ENCODE results near the gene DNAJA4.

The DNAJA4 gene

GRCh38 chr15:78233496-78233895, 30.9 kb upstream of the DNAJA4 start:
- Mint-ChIP-seq H3K9me3 (no peaks in the 10 kb centered on the region), H3K4me1 (no peaks in the 10 kb centered on the region), H3K27ac (no peak overlapping the region), H3K4me3 (no peak overlapping the region), H3K36me3 (ENCODE audit: low read depth) (no peaks in the 10 kb centered on the region), H3K27me3 (ENCODE audit: low read depth) (peaks cover 11% of the 10 kb centered on the region)
- TF ChIP-seq CTCF (IDR thresholded peaks at IDR 0.05; ENCODE audit: unreplicated experiment in 3 of 3): no peak

- Mint-ChIP-seq H3K4me3 (no peak within 1 kb of the TSS), H3K4me1 (no peaks in the 10 kb centered on the region), H3K36me3 (ENCODE audit: low read depth) (no peaks in the 10 kb centered on the region), H3K27ac (no peak within 1 kb of the TSS), H3K27me3 (ENCODE audit: low read depth) (peaks cover 11% of the 10 kb centered on the region), H3K9me3 (no peaks in the 10 kb centered on the region)
- TF ChIP-seq CTCF (IDR thresholded peaks at IDR 0.05; ENCODE audit: unreplicated experiment in 3 of 3): no peak
Measured at GRCh38 chr15:78234515-78235040, 29.8 kb upstream of the DNAJA4 start, which contains the start of gene ACSBG1. TSS of gene ACSBG1 (minus strand) at chr15:78234565. CDS start at chr15:78234501, 64 bp downstream.

DNA sequence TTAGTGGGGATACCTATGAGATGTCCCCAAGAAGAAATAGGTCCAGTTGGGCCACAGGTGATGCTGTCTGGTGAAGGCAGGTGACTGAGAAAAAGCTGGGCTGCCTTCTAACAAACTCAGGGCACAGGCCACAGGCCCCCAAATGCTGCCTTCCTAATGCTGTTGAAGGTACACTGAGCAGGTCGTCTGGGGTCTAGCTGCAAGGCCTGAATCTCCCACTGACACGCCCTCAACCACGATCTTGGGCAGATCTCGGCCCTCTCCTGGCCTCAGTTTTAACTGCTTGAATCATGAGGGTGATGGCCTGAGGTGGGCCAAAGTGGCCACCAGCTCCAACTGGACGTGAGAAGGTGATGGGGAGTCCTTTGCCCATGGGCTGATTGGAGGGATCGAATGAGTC, 27.9 kb upstream of the DNAJA4 start:
- H3K9me3 Mint-ChIP-seq: no peaks in the 10 kb centered on the region
- no peak overlapping the region for H3K27ac Mint-ChIP-seq
- H3K27me3 Mint-ChIP-seq (ENCODE audit: low read depth): peaks cover 18% of the 10 kb centered on the region
- H3K36me3 Mint-ChIP-seq (ENCODE audit: low read depth): no peaks in the 10 kb centered on the region
- H3K4me1 Mint-ChIP-seq: no peaks in the 10 kb centered on the region
- H3K4me3 Mint-ChIP-seq: no peak overlapping the region
- no peak for TF ChIP-seq CTCF (IDR thresholded peaks at IDR 0.05; ENCODE audit: unreplicated experiment in 3 of 3)

- Mint-ChIP-seq H3K36me3 (ENCODE audit: low read depth) (no peaks in the 10 kb centered on the region), H3K27ac (no peak overlapping the region), H3K4me1 (no peaks in the 10 kb centered on the region), H3K4me3 (no peak overlapping the region), H3K9me3 (no peaks in the 10 kb centered on the region), H3K27me3 (ENCODE audit: low read depth) (peaks cover 18% of the 10 kb centered on the region)
- no peak for TF ChIP-seq CTCF (IDR thresholded peaks at IDR 0.05; ENCODE audit: unreplicated experiment in 3 of 3)
Measured at GRCh38 chr15:78237146-78237545, 27.2 kb upstream of the DNAJA4 start.

DNA sequence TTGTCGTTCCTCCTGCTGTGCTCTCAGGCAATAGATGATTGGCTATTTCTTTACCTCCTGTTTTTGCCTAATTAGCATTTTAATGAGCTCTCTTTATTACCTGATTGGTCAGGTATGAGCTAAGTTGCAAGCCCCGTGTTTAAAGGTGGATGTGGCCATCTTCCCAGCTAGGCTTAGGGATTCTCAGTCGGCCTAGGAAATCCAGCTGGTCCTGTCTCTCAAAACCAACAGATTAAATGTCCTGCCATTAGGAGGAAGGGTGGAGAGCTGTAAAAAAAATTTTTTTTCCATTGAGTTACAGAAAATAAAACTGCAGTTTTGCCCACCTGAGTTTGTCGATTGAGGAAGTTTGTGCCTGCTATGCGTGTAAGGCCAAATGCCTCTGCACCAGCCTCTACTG, 24.6 kb upstream of the DNAJA4 start:
- no peak for TF ChIP-seq CTCF (IDR thresholded peaks at IDR 0.05; ENCODE audit: unreplicated experiment in 3 of 3)
- no peak overlapping the region for H3K4me3 Mint-ChIP-seq
- H3K9me3 Mint-ChIP-seq: no peaks in the 10 kb centered on the region
- H3K27me3 Mint-ChIP-seq (ENCODE audit: low read depth): peaks cover 17% of the 10 kb centered on the region
- H3K27ac Mint-ChIP-seq: no peak overlapping the region
- peaks cover 6% of the 10 kb centered on the region for H3K4me1 Mint-ChIP-seq
- no peaks in the 10 kb centered on the region for H3K36me3 Mint-ChIP-seq (ENCODE audit: low read depth)

GRCh38 chr15:78241017-78241416, 23.3 kb upstream of the DNAJA4 start:
- TF ChIP-seq CTCF (IDR thresholded peaks at IDR 0.05; ENCODE audit: unreplicated experiment in 3 of 3): peak; percentile 80 to 84 (median 82)
- H3K4me1 Mint-ChIP-seq: peaks cover 14% of the 10 kb centered on the region
- H3K9me3 Mint-ChIP-seq: no peaks in the 10 kb centered on the region
- H3K27ac Mint-ChIP-seq: no peak overlapping the region
- H3K4me3 Mint-ChIP-seq: no peak overlapping the region
- no peaks in the 10 kb centered on the region for H3K36me3 Mint-ChIP-seq (ENCODE audit: low read depth)
- peaks cover 22% of the 10 kb centered on the region for H3K27me3 Mint-ChIP-seq (ENCODE audit: low read depth)

Measured in nephron (organoid).